ENCODE results near the gene YY1. TPM values are rescaled to one million over a fixed set of nuclear protein-coding genes. Genes with fewer than 3 reads are reported as not detected.
"Not testable (repeated sequence)": the region's sequence is repeated elsewhere in the genome, so short reads cannot be mapped to it uniquely, and the experiment has no call there.

The YY1 gene
- total and polyA plus RNA-seq, 4 experiments from 2014 or later: 8.9 to 90.3 (median 54.5) TPM

- Mint-ChIP-seq H3K9me3 (no peaks in the 10 kb centered on the region), H3K4me3 (peak overlapping the region in 6 of 8 donors; percentile 64 to 83 (median 72)), H3K4me1 (peaks cover 3 to 16% (median 6%) of the 10 kb centered on the region in 4 donors), H3K27ac (peak overlapping the region in 3 of 7 donors; percentile 60 to 83 (median 78)), H3K36me3 (peaks cover 0 to 13% of the 10 kb centered on the region in 2 donors), H3K27me3 (no peaks in the 10 kb centered on the region)
- H3K4me3 ChIP-seq (ENCODE audit: low read length in 2 of 2): peak overlapping the region in 1 of 2 donors; percentile 85
- ChIA-PET CTCF (ENCODE audit: partially characterized antibody) (interaction anchor here (0.6 to 4.8 kb wide), 18 partner anchors 9 to 303 kb away, joined by 3 to 38 read pairs (median 5); no protein-coding TSS in a partner anchor), POLR2A (ENCODE audit: partially characterized antibody) (interaction anchor here (0.8 to 1.5 kb wide), 7 partner anchors 16 to 310 kb away, joined by 3 to 6 read pairs (median 3); no protein-coding TSS in a partner anchor)
- intact Hi-C loops (cut with micrococcal nuclease): loop anchor here (1.0 to 2.0 kb wide), 5 partner anchors 22 to 303 kb away; partner anchors contain the start of genes SLC25A29 and WDR25
- H3K9me3 ChIP-seq (ENCODE audit: control insufficient read depth in 1 of 2, low read length in 2 of 2): no peaks in the 10 kb centered on the region
- H3K27me3 ChIP-seq (ENCODE audit: insufficient read depth, low read length): no peaks in the 10 kb centered on the region
- H3K27ac ChIP-seq (ENCODE audit: low read depth, low read length): peak overlapping the region; percentile 83
- peak; percentile 78 to 83 (median 80) for DNase-seq
- peaks cover 3% of the 10 kb centered on the region for H3K36me3 ChIP-seq (ENCODE audit: insufficient read depth, low read length)
- H3K4me1 ChIP-seq (ENCODE audit: insufficient read depth, low read length): peaks cover 13% of the 10 kb centered on the region
Observed at GRCh38 chr14:100285021-100285912, 46.3 kb downstream of the YY1 start.

DNA sequence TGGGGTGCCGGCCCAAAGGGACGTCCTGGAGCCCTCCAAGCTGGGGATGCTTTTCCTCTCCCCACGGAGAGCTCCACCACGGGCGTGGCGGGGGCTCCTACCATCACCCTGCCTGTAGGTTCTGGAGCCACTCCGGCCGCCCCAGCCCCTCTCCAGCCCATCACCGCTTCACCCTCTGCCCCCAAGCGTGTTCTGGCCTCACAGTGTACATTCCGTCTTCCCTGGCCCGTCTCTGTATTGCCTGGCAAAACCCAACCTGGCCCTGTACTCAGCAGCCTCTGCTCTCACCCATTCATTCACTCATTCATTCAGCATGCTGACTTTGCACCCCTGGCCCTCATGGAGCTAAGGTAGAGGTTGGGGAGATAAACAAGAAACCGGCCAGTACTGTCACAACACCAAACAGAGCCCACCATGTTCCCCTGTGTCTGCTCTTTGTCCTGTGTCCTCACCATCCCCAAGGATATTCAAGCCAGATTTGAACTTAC lies 47.0 kb downstream of the YY1 start:
- Histone ChIP-seq H3K9me3 (ENCODE audit: control insufficient read depth in 1 of 2, low read length in 2 of 2) (no peaks in the 10 kb centered on the region), H3K36me3 (ENCODE audit: insufficient read depth, low read length) (peaks cover 3% of the 10 kb centered on the region), H3K27ac (ENCODE audit: low read depth, low read length) (peak overlapping the region; percentile 83), H3K4me3 (ENCODE audit: low read length in 2 of 2) (peak overlapping the region in 1 of 2 donors; percentile 85), H3K27me3 (ENCODE audit: insufficient read depth, low read length) (no peaks in the 10 kb centered on the region), H3K4me1 (ENCODE audit: insufficient read depth, low read length) (peaks cover 13% of the 10 kb centered on the region)
- Mint-ChIP-seq H3K9me3 (no peaks in the 10 kb centered on the region), H3K36me3 (peaks cover 0 to 9% of the 10 kb centered on the region in 2 donors), H3K4me1 (peaks cover 3 to 16% (median 6%) of the 10 kb centered on the region in 4 donors), H3K4me3 (peak overlapping the region; percentile 66 to 93 (median 80)), H3K27me3 (no peaks in the 10 kb centered on the region), H3K27ac (peak overlapping the region in 6 of 7 donors; percentile 52 to 88 (median 80))
- ChIA-PET CTCF (ENCODE audit: partially characterized antibody) (interaction anchor here (0.7 to 4.8 kb wide), 13 partner anchors 9 to 304 kb away, joined by 3 to 38 read pairs (median 5); no protein-coding TSS in a partner anchor), POLR2A (ENCODE audit: partially characterized antibody) (interaction anchor here (0.8 to 1.5 kb wide), 5 partner anchors 33 to 311 kb away, joined by 3 to 6 read pairs (median 4); no protein-coding TSS in a partner anchor)
- no peak for DNase-seq
- intact Hi-C loops (cut with micrococcal nuclease): loop anchor here (1.0 to 2.0 kb wide), 5 partner anchors 21 to 304 kb away; partner anchors contain the start of genes SLC25A29 and WDR25

- Mint-ChIP-seq H3K27ac (peak overlapping the region in 2 of 7 donors; percentile 78 to 83), H3K27me3 (no peaks in the 10 kb centered on the region), H3K36me3 (peaks cover 0 to 8% of the 10 kb centered on the region in 2 donors), H3K4me3 (peak overlapping the region in 6 of 8 donors; percentile 66 to 93 (median 76)), H3K4me1 (peaks cover 3 to 16% (median 5%) of the 10 kb centered on the region in 4 donors), H3K9me3 (no peaks in the 10 kb centered on the region)
- no peaks in the 10 kb centered on the region for H3K36me3 ChIP-seq (ENCODE audit: insufficient read depth, low read length)
- no peaks in the 10 kb centered on the region for H3K9me3 ChIP-seq (ENCODE audit: control insufficient read depth in 1 of 2, low read length in 2 of 2)
- H3K4me1 ChIP-seq (ENCODE audit: insufficient read depth, low read length): peaks cover 13% of the 10 kb centered on the region
- no peak overlapping the region for H3K27ac ChIP-seq (ENCODE audit: low read depth, low read length)
- intact Hi-C loops (cut with micrococcal nuclease): no loop called here
- ChIA-PET CTCF (ENCODE audit: partially characterized antibody) (interaction anchor here (0.9 to 4.8 kb wide), 11 partner anchors 7 to 305 kb away, joined by 3 to 38 read pairs (median 5); no protein-coding TSS in a partner anchor), POLR2A (ENCODE audit: partially characterized antibody) (interaction anchor here (1.5 kb wide), 1 partner anchor 46 kb away, joined by 4 read pairs; no protein-coding TSS in a partner anchor)
- no peaks in the 10 kb centered on the region for H3K27me3 ChIP-seq (ENCODE audit: insufficient read depth, low read length)
- H3K4me3 ChIP-seq (ENCODE audit: low read length in 2 of 2): no peak overlapping the region
- DNase-seq: no peak
Observed at GRCh38 chr14:100286484-100287191, 47.7 kb downstream of the YY1 start.

DNA sequence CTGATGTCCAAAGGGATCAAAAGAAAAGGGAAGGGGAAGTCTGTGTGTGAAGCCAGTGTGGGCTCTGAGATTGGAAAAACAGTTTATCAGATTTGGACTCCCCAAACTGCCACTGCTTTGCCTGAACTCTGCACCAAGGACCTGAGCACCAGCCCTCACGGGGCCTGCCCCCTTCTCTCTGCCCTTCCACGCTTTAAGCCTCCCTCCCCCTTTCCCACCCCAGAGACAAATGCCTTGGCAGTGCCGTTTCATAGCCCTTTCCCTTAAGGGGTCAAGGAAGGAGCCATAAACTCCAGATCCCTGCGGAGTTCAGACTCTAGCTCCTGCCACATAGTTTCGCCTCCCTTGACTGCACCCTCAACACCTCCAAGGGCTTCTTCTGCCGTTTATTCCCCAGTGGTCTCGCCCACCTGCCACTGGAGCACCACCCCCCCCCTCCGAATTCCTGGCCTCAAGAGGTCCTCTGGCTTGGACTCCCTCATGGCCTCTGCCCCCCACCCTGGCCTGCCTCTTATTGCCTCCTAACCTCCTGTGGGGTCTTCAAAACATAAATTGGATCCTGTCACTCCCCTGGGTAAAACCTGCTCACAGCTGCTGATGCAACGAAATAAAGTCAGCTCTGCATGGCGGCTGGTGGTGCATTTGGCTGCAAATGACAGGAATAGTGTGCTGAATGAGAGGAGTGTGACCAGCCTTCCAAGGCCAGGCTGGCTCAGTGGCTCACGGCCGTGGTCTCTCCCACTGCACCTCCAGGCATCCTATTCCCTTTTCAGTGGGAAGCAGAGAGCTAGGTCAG lies 48.5 kb downstream of the YY1 start:
- no peak for DNase-seq
- peaks cover 13% of the 10 kb centered on the region for H3K4me1 ChIP-seq (ENCODE audit: insufficient read depth, low read length)
- no peaks in the 10 kb centered on the region for H3K9me3 Mint-ChIP-seq
- POLR2A ChIA-PET (ENCODE audit: partially characterized antibody): no interaction called here
- CTCF ChIA-PET (ENCODE audit: partially characterized antibody): interaction anchor here (1.0 to 4.8 kb wide), 4 partner anchors 8 to 247 kb away, joined by 3 to 38 read pairs (median 4); no protein-coding TSS in a partner anchor
- H3K27me3 ChIP-seq (ENCODE audit: insufficient read depth, low read length): no peaks in the 10 kb centered on the region
- no peaks in the 10 kb centered on the region for H3K36me3 ChIP-seq (ENCODE audit: insufficient read depth, low read length)
- intact Hi-C loops (cut with micrococcal nuclease): no loop called here
- peak overlapping the region in 1 of 8 donors; percentile 39 for H3K4me3 Mint-ChIP-seq
- peaks cover 0 to 3% of the 10 kb centered on the region in 2 donors for H3K36me3 Mint-ChIP-seq
- no peaks in the 10 kb centered on the region for H3K27me3 Mint-ChIP-seq
- H3K4me1 Mint-ChIP-seq: peaks cover 3 to 12% (median 4%) of the 10 kb centered on the region in 4 donors
- no peak overlapping the region for H3K27ac ChIP-seq (ENCODE audit: low read depth, low read length)
- peak overlapping the region in 2 of 7 donors; percentile 44 to 81 for H3K27ac Mint-ChIP-seq
- H3K4me3 ChIP-seq (ENCODE audit: low read length in 2 of 2): no peak overlapping the region
- no peaks in the 10 kb centered on the region for H3K9me3 ChIP-seq (ENCODE audit: control insufficient read depth in 1 of 2, low read length in 2 of 2)

GRCh38 chr14:100287998-100288295 lies 49.0 kb downstream of the YY1 start:
- H3K4me3 ChIP-seq (ENCODE audit: low read length in 2 of 2); H3K9me3 Mint-ChIP-seq; H3K4me1 Mint-ChIP-seq; H3K36me3 ChIP-seq (ENCODE audit: insufficient read depth, low read length); H3K36me3 Mint-ChIP-seq; H3K27me3 Mint-ChIP-seq; H3K9me3 ChIP-seq (ENCODE audit: control insufficient read depth in 1 of 2, low read length in 2 of 2); POLR2A ChIA-PET (ENCODE audit: partially characterized antibody); intact Hi-C loops (cut with micrococcal nuclease); H3K27me3 ChIP-seq (ENCODE audit: insufficient read depth, low read length); DNase-seq; H3K27ac ChIP-seq (ENCODE audit: low read depth, low read length): not testable (repeated sequence)
- peaks cover 13% of the 10 kb centered on the region for H3K4me1 ChIP-seq (ENCODE audit: insufficient read depth, low read length)
- H3K4me3 Mint-ChIP-seq: peak overlapping the region in 1 of 8 donors; percentile 39
- CTCF ChIA-PET (ENCODE audit: partially characterized antibody): interaction anchor here (1.0 kb wide), 1 partner anchor 9 kb away, joined by 3 read pairs; no protein-coding TSS in a partner anchor
- H3K27ac Mint-ChIP-seq: peak overlapping the region in 1 of 7 donors; percentile 44

DNA sequence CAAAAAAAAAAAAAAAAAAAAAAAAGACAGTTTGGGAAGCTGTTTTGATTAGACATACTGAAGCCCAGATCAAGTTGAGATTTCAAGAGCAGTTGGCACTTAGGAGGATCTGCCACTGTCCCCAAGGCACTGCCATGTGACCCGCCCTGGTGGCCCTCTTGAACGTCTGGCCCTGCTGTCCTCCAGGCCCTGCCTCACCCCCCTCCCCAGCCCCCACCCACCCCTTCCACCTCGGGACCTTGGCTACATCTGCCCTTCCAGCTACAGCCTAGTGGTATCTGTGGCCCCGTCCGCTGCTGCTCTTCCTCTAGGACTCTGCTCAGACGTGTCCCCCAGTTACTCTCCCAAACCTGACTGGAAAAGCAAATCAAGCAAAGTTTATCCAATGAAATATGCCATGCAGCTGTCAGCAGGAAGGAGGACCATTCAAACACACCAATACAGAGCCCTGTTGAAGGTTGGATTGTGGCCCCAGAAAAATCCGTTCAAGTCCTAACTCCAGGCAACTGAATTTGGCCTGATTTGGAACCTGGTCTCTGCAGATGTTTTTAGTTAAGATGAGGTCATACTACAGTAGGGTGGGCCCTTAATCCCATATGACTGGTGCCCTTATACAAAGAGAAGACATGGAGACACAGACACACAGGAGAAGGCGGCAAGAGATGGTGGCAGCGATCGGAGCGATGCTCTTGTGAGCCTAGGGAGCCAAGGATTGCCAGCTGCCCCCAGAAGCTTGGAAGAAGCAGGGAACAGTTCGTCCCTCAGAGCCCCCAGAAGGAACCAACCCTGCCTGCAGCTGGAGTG lies 49.6 kb downstream of the YY1 start:
- no peak overlapping the region for H3K4me3 ChIP-seq (ENCODE audit: low read length in 2 of 2)
- Mint-ChIP-seq H3K9me3 (no peaks in the 10 kb centered on the region), H3K4me3 (no peak overlapping the region), H3K4me1 (peaks cover 3 to 10% (median 4%) of the 10 kb centered on the region in 4 donors), H3K27me3 (no peaks in the 10 kb centered on the region), H3K36me3 (no peaks in the 10 kb centered on the region), H3K27ac (no peak overlapping the region)
- CTCF ChIA-PET (ENCODE audit: partially characterized antibody): no interaction called here
- no peaks in the 10 kb centered on the region for H3K9me3 ChIP-seq (ENCODE audit: control insufficient read depth in 1 of 2, low read length in 2 of 2)
- peaks cover 13% of the 10 kb centered on the region for H3K4me1 ChIP-seq (ENCODE audit: insufficient read depth, low read length)
- intact Hi-C loops (cut with micrococcal nuclease): no loop called here
- POLR2A ChIA-PET (ENCODE audit: partially characterized antibody): no interaction called here
- no peaks in the 10 kb centered on the region for H3K36me3 ChIP-seq (ENCODE audit: insufficient read depth, low read length)
- no peak for DNase-seq
- H3K27ac ChIP-seq (ENCODE audit: low read depth, low read length): no peak overlapping the region
- no peaks in the 10 kb centered on the region for H3K27me3 ChIP-seq (ENCODE audit: insufficient read depth, low read length)

Data from CD4-positive, alpha-beta memory T cell (primary cell).